ENCODE results near the gene BMPER.
"Not testable (repeated sequence)": the region's sequence is repeated elsewhere in the genome, so short reads cannot be mapped to it uniquely, and the experiment has no call there.

BMPER gene

GRCh38 chr7:34143402-34143801 is 238.1 kb downstream of the BMPER start:
- DNase-seq, result no peak

GRCh38 chr7:34145603-34146002 is 240.3 kb downstream of the BMPER start:
- DNase-seq, result no peak

GRCh38 chr7:34153656-34154270 is 248.4 kb downstream of the BMPER start:
- no peak for DNase-seq

GRCh38 chr7:34155220-34155908 is 250.0 kb downstream of the BMPER start:
- no peak for DNase-seq

GRCh38 chr7:34156336-34156735 is 251.0 kb downstream of the BMPER start:
- DNase-seq, result no peak

- no peak for DNase-seq
These were observed 251.8 kb downstream of the BMPER start for GRCh38 chr7:34157137-34157536.

GRCh38 chr7:34158368-34159153 is 253.2 kb downstream of the BMPER start:
- no peak for DNase-seq

- no peak for DNase-seq
These were observed 255.0 kb downstream of the BMPER start for GRCh38 chr7:34160261-34160752.

GRCh38 chr7:34162027-34162565 is 256.8 kb downstream of the BMPER start:
- DNase-seq, result no peak

- DNase-seq, result no peak
These were observed 257.3 kb downstream of the BMPER start for GRCh38 chr7:34162677-34163076.

- no peak for DNase-seq
These were observed 258.6 kb downstream of the BMPER start for GRCh38 chr7:34163956-34164355.

GRCh38 chr7:34165466-34165865 is 260.1 kb downstream of the BMPER start:
- no peak for DNase-seq

GRCh38 chr7:34165927-34166550 is 260.7 kb downstream of the BMPER start:
- DNase-seq, result peak in 2 of 4 experiments; percentile 3

GRCh38 chr7:34168013-34168412 is 262.7 kb downstream of the BMPER start:
- no peak for DNase-seq

- not testable (repeated sequence) for DNase-seq
These were observed 269.6 kb downstream of the BMPER start for GRCh38 chr7:34174688-34175616.

GRCh38 chr7:34175837-34176236 is 270.5 kb downstream of the BMPER start:
- DNase-seq, result no peak

- DNase-seq, result no peak
These were observed 272.1 kb downstream of the BMPER start for GRCh38 chr7:34177476-34177875.

- DNase-seq, result no peak
These were observed 276.1 kb downstream of the BMPER start for GRCh38 chr7:34181271-34181958.

GRCh38 chr7:34184466-34184865 is 279.1 kb downstream of the BMPER start:
- no peak for DNase-seq

GRCh38 chr7:34187798-34188307 is 282.5 kb downstream of the BMPER start:
- no peak for DNase-seq

GRCh38 chr7:34189031-34189430 is 283.7 kb downstream of the BMPER start:
- no peak for DNase-seq
